ENCODE measurements around the gene CCNL2.
"Not testable (repeated sequence)": the region's sequence is repeated elsewhere in the genome, so short reads cannot be mapped to it uniquely, and the experiment has no call there.

Gene CCNL2

DNA sequence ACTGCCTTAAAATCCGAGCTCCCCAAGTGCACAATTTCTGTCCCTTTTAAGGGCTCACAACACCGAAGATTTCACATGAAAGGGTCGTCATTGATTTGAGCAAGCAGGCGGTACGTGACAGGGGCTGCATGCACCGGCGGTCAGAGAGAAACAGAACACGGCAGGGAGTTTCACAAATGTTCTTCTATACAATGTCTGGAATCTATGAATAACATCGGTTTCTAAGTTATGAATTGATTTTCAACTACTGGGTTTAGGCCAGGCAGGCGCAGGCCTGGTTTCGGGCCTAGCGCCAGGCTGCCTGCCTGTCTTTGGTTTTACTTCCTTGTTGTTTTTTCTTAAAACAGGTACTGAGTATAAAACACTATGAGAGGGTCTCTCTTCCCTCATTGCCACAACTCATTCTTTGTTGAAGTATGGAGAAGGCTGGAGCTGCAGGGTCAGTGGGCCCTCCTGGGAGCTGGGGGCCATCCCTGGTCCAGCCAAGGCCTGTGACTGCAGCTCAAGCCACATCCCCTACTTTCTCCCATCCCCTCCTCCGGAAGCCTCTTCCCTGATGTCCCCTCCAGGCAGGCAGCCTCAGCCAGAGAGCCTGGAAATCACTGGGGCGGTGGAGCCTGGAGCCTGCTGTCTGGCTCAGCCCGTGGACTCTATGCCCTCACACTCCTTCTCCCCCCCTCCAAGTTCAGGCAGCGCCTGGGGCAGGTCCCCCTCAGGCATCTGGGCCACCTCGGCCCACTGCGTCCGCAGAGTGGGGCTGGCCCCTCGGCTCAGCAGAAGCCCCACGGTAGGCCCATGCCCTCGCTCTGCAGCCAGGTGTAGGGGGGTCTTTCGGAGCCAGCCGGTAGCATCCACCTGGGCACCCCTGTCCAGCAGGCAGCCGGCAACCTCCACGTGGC is 19.6 kb upstream of the CCNL2 start:
- no peak for DNase-seq (ENCODE audit: low spot score)
- Histone ChIP-seq H3K27me3 (ENCODE audit: control insufficient read depth in 3 of 3, insufficient read depth in 3 of 3, low read depth in 1 of 3, low read length in 3 of 3) (peaks cover 0 to 3% (median 0%) of the 10 kb centered on the region in 3 experiments), H3K4ac (ENCODE audit: low read length) (peak overlapping the region; percentile 66), H3K79me1 (ENCODE audit: low read depth, low read length) (peaks cover 2% of the 10 kb centered on the region), H2BK15ac (ENCODE audit: low read length) (peak overlapping the region; percentile 62), H3K9ac (ENCODE audit: low read depth, low read length, poor library complexity) (peak overlapping the region; percentile 77), H2AK5ac (ENCODE audit: low read depth, low read length) (peak overlapping the region; percentile 97), H2BK12ac (ENCODE audit: low read length) (peak overlapping the region; percentile 90), H2BK120ac (ENCODE audit: low read depth, low read length) (peak overlapping the region; percentile 16), H3K23ac (ENCODE audit: low read depth, low read length, poor library complexity) (peak overlapping the region; percentile 93), H4K8ac (ENCODE audit: low read depth, low read length) (peak overlapping the region; percentile 72), H3K14ac (ENCODE audit: low read length) (no peak overlapping the region), H4K91ac (ENCODE audit: low read depth, low read length, poor library complexity) (peak overlapping the region; percentile 85), H2BK5ac (ENCODE audit: low read length) (peak overlapping the region; percentile 90), H2AFZ (ENCODE audit: low read length) (peak overlapping the region; percentile 79), H3K9me3 (replicated peaks in 1 of 2; ENCODE audit: control insufficient read depth in 2 of 2, insufficient read depth in 1 of 2, low read depth in 1 of 2, low read length in 2 of 2) (no peaks in the 10 kb centered on the region), H3K4me2 (ENCODE audit: insufficient read depth, low read length, poor library complexity, severe bottlenecking) (no peak overlapping the region), H3K18ac (ENCODE audit: low read length) (peak overlapping the region; percentile 94), H3K27ac (replicated peaks; ENCODE audit: low read length) (no peak overlapping the region), H3K36me3 (replicated peaks in 1 of 2; ENCODE audit: control insufficient read depth in 2 of 2, insufficient read depth in 2 of 2, low read length in 2 of 2) (no peaks in the 10 kb centered on the region), H3K4me3 (ENCODE audit: low read length in 2 of 2) (no peak overlapping the region), H3K4me1 (ENCODE audit: control insufficient read depth in 2 of 2, insufficient read depth in 1 of 2, low read depth in 1 of 2, low read length in 2 of 2) (peaks cover 10 to 34% of the 10 kb centered on the region in 2 donors)
- WGBS, 2 donors (ENCODE audit: extremely low coverage in 2 of 2, insufficient read length in 2 of 2, insufficient replicate concordance in 1 of 2) = no CpG with 5 or more reads among the region's 26 CpGs

DNA sequence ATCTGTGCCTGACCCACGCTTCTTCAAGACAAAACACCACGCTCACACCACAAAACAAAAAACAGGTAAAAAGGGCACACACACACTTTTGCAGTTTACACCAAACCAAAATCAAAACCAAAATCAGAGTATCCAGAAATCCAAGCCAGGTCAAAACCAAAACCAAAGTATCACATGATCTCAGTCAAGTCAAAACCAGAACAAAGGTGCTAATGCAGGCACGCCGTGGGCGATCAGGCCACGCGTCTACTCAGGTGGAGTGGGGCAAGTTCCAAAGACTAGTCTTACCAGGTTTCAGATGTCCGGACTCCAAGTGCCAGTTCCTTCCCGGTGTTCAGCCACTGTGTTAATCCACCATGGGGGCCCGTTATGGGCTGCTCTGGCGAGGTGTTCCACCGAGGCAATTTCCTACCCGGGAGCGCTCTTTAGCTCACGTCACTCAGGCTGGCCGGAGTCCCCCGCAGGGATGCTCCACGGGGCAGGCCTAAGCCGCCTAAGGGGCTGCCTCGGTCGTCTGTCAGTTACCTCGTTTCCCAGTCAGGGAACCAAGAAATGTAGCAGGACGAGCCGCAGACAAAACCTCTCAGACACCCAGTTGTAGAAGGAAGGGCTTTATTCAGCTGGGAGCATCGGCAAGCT is 18.8 kb upstream of the CCNL2 start:
- peak overlapping the region; percentile 63 for H2AK5ac ChIP-seq (ENCODE audit: low read depth, low read length)
- H3K27ac ChIP-seq (replicated peaks; ENCODE audit: low read length); H3K4me2 ChIP-seq (ENCODE audit: insufficient read depth, low read length, poor library complexity, severe bottlenecking); H3K9me3 ChIP-seq (replicated peaks in 1 of 2; ENCODE audit: control insufficient read depth in 2 of 2, insufficient read depth in 1 of 2, low read depth in 1 of 2, low read length in 2 of 2); H2BK5ac ChIP-seq (ENCODE audit: low read length); H3K4ac ChIP-seq (ENCODE audit: low read length); H3K18ac ChIP-seq (ENCODE audit: low read length); H4K8ac ChIP-seq (ENCODE audit: low read depth, low read length); H3K79me1 ChIP-seq (ENCODE audit: low read depth, low read length); H3K36me3 ChIP-seq (replicated peaks in 1 of 2; ENCODE audit: control insufficient read depth in 2 of 2, insufficient read depth in 2 of 2, low read length in 2 of 2); H3K23ac ChIP-seq (ENCODE audit: low read depth, low read length, poor library complexity); H3K4me3 ChIP-seq (ENCODE audit: low read length in 2 of 2); H2BK15ac ChIP-seq (ENCODE audit: low read length); H3K14ac ChIP-seq (ENCODE audit: low read length); DNase-seq (ENCODE audit: low spot score); H2BK12ac ChIP-seq (ENCODE audit: low read length); H3K27me3 ChIP-seq (ENCODE audit: control insufficient read depth in 3 of 3, insufficient read depth in 3 of 3, low read depth in 1 of 3, low read length in 3 of 3); H3K9ac ChIP-seq (ENCODE audit: low read depth, low read length, poor library complexity); H4K91ac ChIP-seq (ENCODE audit: low read depth, low read length, poor library complexity); H2BK120ac ChIP-seq (ENCODE audit: low read depth, low read length): not testable (repeated sequence)
- WGBS, 2 donors (ENCODE audit: extremely low coverage in 2 of 2, insufficient read length in 2 of 2, insufficient replicate concordance in 1 of 2) = no CpG with 5 or more reads among the region's 25 CpGs
- peaks cover 10 to 34% of the 10 kb centered on the region in 2 donors for H3K4me1 ChIP-seq (ENCODE audit: control insufficient read depth in 2 of 2, insufficient read depth in 1 of 2, low read depth in 1 of 2, low read length in 2 of 2)
- H2AFZ ChIP-seq (ENCODE audit: low read length) = peak overlapping the region; percentile 79

DNA sequence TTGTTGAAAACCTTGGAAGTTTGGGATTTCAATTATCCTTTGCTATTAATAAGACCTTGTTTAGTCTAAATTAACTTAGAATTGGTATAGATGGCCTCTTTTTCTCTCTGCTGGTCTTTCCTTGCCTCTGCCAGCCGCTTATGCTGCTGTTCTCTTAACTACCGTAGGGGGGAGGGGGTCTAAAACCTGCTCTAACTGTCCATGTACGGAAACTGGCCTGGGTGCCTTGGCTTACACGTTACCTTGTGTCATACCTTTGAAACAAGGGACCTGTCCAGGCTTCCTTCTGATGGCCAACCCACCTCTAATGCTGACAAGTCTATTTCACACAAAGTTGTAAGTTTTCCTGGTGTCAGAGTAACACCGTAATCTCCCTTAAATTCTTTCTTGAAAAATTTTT is 18.3 kb upstream of the CCNL2 start:
- not testable (repeated sequence) for H3K18ac ChIP-seq (ENCODE audit: low read length); H4K8ac ChIP-seq (ENCODE audit: low read depth, low read length); H3K36me3 ChIP-seq (replicated peaks in 1 of 2; ENCODE audit: control insufficient read depth in 2 of 2, insufficient read depth in 2 of 2, low read length in 2 of 2); H3K9me3 ChIP-seq (replicated peaks in 1 of 2; ENCODE audit: control insufficient read depth in 2 of 2, insufficient read depth in 1 of 2, low read depth in 1 of 2, low read length in 2 of 2); DNase-seq (ENCODE audit: low spot score); H3K4me2 ChIP-seq (ENCODE audit: insufficient read depth, low read length, poor library complexity, severe bottlenecking); H3K23ac ChIP-seq (ENCODE audit: low read depth, low read length, poor library complexity); H3K4me3 ChIP-seq (ENCODE audit: low read length in 2 of 2); H2AK5ac ChIP-seq (ENCODE audit: low read depth, low read length); H2BK15ac ChIP-seq (ENCODE audit: low read length); H3K14ac ChIP-seq (ENCODE audit: low read length); H3K9ac ChIP-seq (ENCODE audit: low read depth, low read length, poor library complexity); H4K91ac ChIP-seq (ENCODE audit: low read depth, low read length, poor library complexity); H2BK5ac ChIP-seq (ENCODE audit: low read length); H3K79me1 ChIP-seq (ENCODE audit: low read depth, low read length); H2BK12ac ChIP-seq (ENCODE audit: low read length); H3K27ac ChIP-seq (replicated peaks; ENCODE audit: low read length); H3K27me3 ChIP-seq (ENCODE audit: control insufficient read depth in 3 of 3, insufficient read depth in 3 of 3, low read depth in 1 of 3, low read length in 3 of 3); H2BK120ac ChIP-seq (ENCODE audit: low read depth, low read length); H3K4ac ChIP-seq (ENCODE audit: low read length)
- peak overlapping the region; percentile 79 for H2AFZ ChIP-seq (ENCODE audit: low read length)
- peaks cover 10 to 29% of the 10 kb centered on the region in 2 donors for H3K4me1 ChIP-seq (ENCODE audit: control insufficient read depth in 2 of 2, insufficient read depth in 1 of 2, low read depth in 1 of 2, low read length in 2 of 2)
- WGBS, 2 donors (ENCODE audit: extremely low coverage in 2 of 2, insufficient read length in 2 of 2, insufficient replicate concordance in 1 of 2) = no CpG with 5 or more reads among the region's 5 CpGs

DNA sequence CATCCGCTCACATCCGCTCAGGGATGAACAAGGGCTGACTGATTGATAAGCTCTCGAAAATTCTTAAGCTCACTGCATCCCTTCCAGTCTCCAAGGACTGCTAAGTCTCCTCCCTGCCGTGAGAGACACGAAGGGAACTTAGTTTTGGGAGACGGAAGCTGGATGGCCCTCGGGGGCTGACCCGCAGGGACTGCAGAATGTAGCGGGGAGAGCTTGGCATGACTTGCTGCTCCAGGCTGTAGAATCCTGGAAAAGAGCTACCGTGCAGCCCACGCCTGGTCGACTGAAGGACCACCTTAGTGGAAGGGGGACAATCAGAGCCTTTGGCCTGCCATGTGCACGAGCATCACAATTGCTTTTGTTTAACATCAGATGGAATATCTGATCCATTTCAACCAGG is 16.6 kb upstream of the CCNL2 start:
- Histone ChIP-seq H2AK5ac (ENCODE audit: low read depth, low read length) (no peak overlapping the region), H3K27me3 (ENCODE audit: control insufficient read depth in 3 of 3, insufficient read depth in 3 of 3, low read depth in 1 of 3, low read length in 3 of 3) (peaks cover 0 to 3% (median 0%) of the 10 kb centered on the region in 3 experiments), H2BK15ac (ENCODE audit: low read length) (no peak overlapping the region), H4K91ac (ENCODE audit: low read depth, low read length, poor library complexity) (no peak overlapping the region), H2BK120ac (ENCODE audit: low read depth, low read length) (no peak overlapping the region), H3K9me3 (replicated peaks in 1 of 2; ENCODE audit: control insufficient read depth in 2 of 2, insufficient read depth in 1 of 2, low read depth in 1 of 2, low read length in 2 of 2) (no peaks in the 10 kb centered on the region), H2AFZ (ENCODE audit: low read length) (no peak overlapping the region), H3K9ac (ENCODE audit: low read depth, low read length, poor library complexity) (no peak overlapping the region), H3K4me2 (ENCODE audit: insufficient read depth, low read length, poor library complexity, severe bottlenecking) (no peak overlapping the region), H3K4ac (ENCODE audit: low read length) (no peak overlapping the region), H3K79me1 (ENCODE audit: low read depth, low read length) (peaks cover 2% of the 10 kb centered on the region), H3K14ac (ENCODE audit: low read length) (no peak overlapping the region), H4K8ac (ENCODE audit: low read depth, low read length) (no peak overlapping the region), H3K23ac (ENCODE audit: low read depth, low read length, poor library complexity) (peak overlapping the region; percentile 34), H3K18ac (ENCODE audit: low read length) (no peak overlapping the region), H3K36me3 (replicated peaks in 1 of 2; ENCODE audit: control insufficient read depth in 2 of 2, insufficient read depth in 2 of 2, low read length in 2 of 2) (no peaks in the 10 kb centered on the region), H2BK5ac (ENCODE audit: low read length) (no peak overlapping the region), H3K4me3 (ENCODE audit: low read length in 2 of 2) (no peak overlapping the region), H3K4me1 (ENCODE audit: control insufficient read depth in 2 of 2, insufficient read depth in 1 of 2, low read depth in 1 of 2, low read length in 2 of 2) (peaks cover 4 to 20% of the 10 kb centered on the region in 2 donors), H2BK12ac (ENCODE audit: low read length) (no peak overlapping the region), H3K27ac (replicated peaks; ENCODE audit: low read length) (no peak overlapping the region)
- no CpG with 5 or more reads among the region's 13 CpGs for WGBS, 2 donors (ENCODE audit: extremely low coverage in 2 of 2, insufficient read length in 2 of 2, insufficient replicate concordance in 1 of 2)
- no peak for DNase-seq (ENCODE audit: low spot score)
